Measurements from ENCODE around the gene CXCR6. TPM values are rescaled to one million over a fixed set of nuclear protein-coding genes. Genes with fewer than 3 reads are reported as not detected.

Gene CXCR6
- polyA plus RNA-seq, 2 of the 4 experiments (the other 2 are of a cell fraction) = not detected

GRCh38 chr3:45905755-45906154 is 37.5 kb upstream of the CXCR6 start (continued):
- TF ChIP-seq GATA3 (IDR thresholded peaks at IDR 0.05; ENCODE audit: borderline replicate concordance) (no peak), NPAS2 (CRISPR knock-in tag; IDR thresholded peaks at IDR 0.05; ENCODE audit: borderline replicate concordance) (no peak), PHF8 (IDR thresholded peaks at IDR 0.05; ENCODE audit: borderline replicate concordance, low read depth) (no peak), ELK1 (IDR thresholded peaks at IDR 0.05; ENCODE audit: low read depth, low read length) (no peak), MAZ (IDR thresholded peaks at IDR 0.05; ENCODE audit: borderline replicate concordance, low read depth, low read length) (no peak), FOSB (CRISPR knock-in tag; IDR thresholded peaks at IDR 0.05) (no peak), BCL3 (IDR thresholded peaks at IDR 0.05) (no peak), HES2 (IDR thresholded peaks at IDR 0.05) (no peak), POLR2AphosphoS2 (conservative IDR thresholded peaks at IDR 0.05; ENCODE audit: low read length) (no peak), RAD21 (conservative IDR thresholded peaks at IDR 0.05 in 1 of 2, IDR thresholded peaks at IDR 0.05 in 1 of 2) (no peak)

- no peaks in the 10 kb centered on the region for H3K4me1 ChIP-seq
- no peak for DNase-seq (ENCODE audit: low read depth in 1 of 2, low spot score in 1 of 2)
- ChIA-PET POLR2A (no interaction called here), CTCF (interaction anchor here (0.9 kb wide), 1 partner anchor 32 kb away, joined by 3 read pairs; no protein-coding TSS in a partner anchor)
- H3K9me3 ChIP-seq = no peaks in the 10 kb centered on the region
- ATAC-seq = no peak
- no peak overlapping the region for H3K27ac ChIP-seq
- TF ChIP-seq RFX5 (IDR thresholded peaks at IDR 0.05) (no peak), RNF2 (IDR thresholded peaks at IDR 0.05; ENCODE audit: borderline replicate concordance, low read depth) (no peak), HEYL (CRISPR knock-in tag; IDR thresholded peaks at IDR 0.05) (no peak), PHF8 (IDR thresholded peaks at IDR 0.05; ENCODE audit: borderline replicate concordance, low read depth) (no peak), USF2 (IDR thresholded peaks at IDR 0.05) (no peak), MYC (IDR thresholded peaks at IDR 0.05; ENCODE audit: borderline replicate concordance, low read length) (no peak), HMGXB4 (CRISPR knock-in tag; IDR thresholded peaks at IDR 0.05; ENCODE audit: borderline replicate concordance) (no peak), HOXB13 (CRISPR knock-in tag; IDR thresholded peaks at IDR 0.05; ENCODE audit: low read depth) (no peak), ESRRA (IDR thresholded peaks at IDR 0.05; ENCODE audit: borderline replicate concordance, low read length) (no peak)
- H3K4me3 ChIP-seq = no peak overlapping the region
- no peak for FAIRE-seq
- H3K4me2 ChIP-seq = no peak overlapping the region
- WGBS (ENCODE audit: missing lambda C conversion rate) = 59% methylated on average over 5 of the region's 9 CpGs
Observed at GRCh38 chr3:45906681-45907407, 36.4 kb upstream of the CXCR6 start.
